ENCODE measurements around the gene B3GNT8. TPM values are rescaled to one million over a fixed set of nuclear protein-coding genes. Genes with fewer than 3 reads are reported as not detected.
"Not testable (repeated sequence)": the region's sequence is repeated elsewhere in the genome, so short reads cannot be mapped to it uniquely, and the experiment has no call there.

Gene B3GNT8
- 2.4 and 2.8 TPM in 2 replicates for total RNA-seq

GRCh38 chr19:41426952-41427646 lies at the start of gene B3GNT8:
Gene B3GNT8 (minus strand): TSS chr19:41427374. CDS start chr19:41426778, 596 bp downstream.
- intact Hi-C loops (cut with micrococcal nuclease): no loop called here

GRCh38 chr19:41476583-41476982 lies 49.4 kb upstream of the B3GNT8 start:
- intact Hi-C loops (cut with micrococcal nuclease): no loop called here

- intact Hi-C loops (cut with micrococcal nuclease): not testable (repeated sequence)
Observed at GRCh38 chr19:41463257-41464256, 36.4 kb upstream of the B3GNT8 start.

- intact Hi-C loops (cut with micrococcal nuclease): no loop called here
Observed at GRCh38 chr19:41462497-41462896, 35.3 kb upstream of the B3GNT8 start.

GRCh38 chr19:41457241-41457640 lies 30.1 kb upstream of the B3GNT8 start:
- intact Hi-C loops (cut with micrococcal nuclease): no loop called here

GRCh38 chr19:41456342-41456918 lies 29.3 kb upstream of the B3GNT8 start:
- intact Hi-C loops (cut with micrococcal nuclease): no loop called here

GRCh38 chr19:41455936-41456335 lies 28.8 kb upstream of the B3GNT8 start:
- intact Hi-C loops (cut with micrococcal nuclease): no loop called here

- intact Hi-C loops (cut with micrococcal nuclease): no loop called here
Observed at GRCh38 chr19:41452584-41453275, 25.6 kb upstream of the B3GNT8 start.

GRCh38 chr19:41449865-41450178 lies 22.6 kb upstream of the B3GNT8 start:
- intact Hi-C loops (cut with micrococcal nuclease): loop anchor here (1.0 to 2.0 kb wide), 5 partner anchors 11 to 147 kb away; partner anchors contain the start of gene DMAC2

- intact Hi-C loops (cut with micrococcal nuclease): loop anchor here (1.0 to 2.0 kb wide), 5 partner anchors 10 to 148 kb away; partner anchors contain the start of gene DMAC2
Observed at GRCh38 chr19:41449079-41449864, 22.1 kb upstream of the B3GNT8 start.

- intact Hi-C loops (cut with micrococcal nuclease): loop anchor here (2.0 kb wide), 2 partner anchors 115 to 149 kb away; no protein-coding TSS in a partner anchor
Observed at GRCh38 chr19:41447732-41448332, 20.7 kb upstream of the B3GNT8 start.

GRCh38 chr19:41445575-41445974 lies 18.4 kb upstream of the B3GNT8 start:
- intact Hi-C loops (cut with micrococcal nuclease): no loop called here

- intact Hi-C loops (cut with micrococcal nuclease): no loop called here
Observed at GRCh38 chr19:41443813-41444455, 16.8 kb upstream of the B3GNT8 start.

GRCh38 chr19:41442473-41443355 lies 15.5 kb upstream of the B3GNT8 start, which contains the start of gene ERICH4:
Gene ERICH4 (plus strand): TSS chr19:41443156. CDS start chr19:41443170, 14 bp downstream.
- intact Hi-C loops (cut with micrococcal nuclease): no loop called here

GRCh38 chr19:41441321-41441945 lies 14.3 kb upstream of the B3GNT8 start:
- intact Hi-C loops (cut with micrococcal nuclease): no loop called here

- intact Hi-C loops (cut with micrococcal nuclease): loop anchor here (1.0 to 5.0 kb wide), 3 partner anchors 10 to 77 kb away; partner anchors contain the start of genes B9D2, BCKDHA and EXOSC5
Observed at GRCh38 chr19:41439441-41440222, 12.5 kb upstream of the B3GNT8 start, which contains the start of gene DMAC2. Gene DMAC2 (minus strand): TSS chr19:41439912. CDS start chr19:41439899, 13 bp downstream.

All from T-helper 2 cell treated with Interferon-gamma antibody and Interleukin-4, amounts not matched to agents 100 ng/mL and 5 ng/mL, for 36 hours (primary cell).